Upper lobe of left lung (tissue), 6 donors: ENCODE results near the gene KATNAL2. TPM values are rescaled to one million over a fixed set of nuclear protein-coding genes. Genes with fewer than 3 reads are reported as not detected.

Experiments used
- ATAC-seq, 2 donors: fragments of 200-7000 bp; cut with Tn5 transposase; one replicate each; pipeline ENCODE4 v1.9.1; 2022; ENCODE audit warnings: mild to moderate bottlenecking in 2 of 2, moderate library complexity in 2 of 2; ENCODE audit not compliant: low FRiP score in 2 of 2
- DNase-seq, 2 donors: peaks; one replicate each; pipeline ENCODE4 v3.0.0-alpha.2; 2019 to 2020
- H3K27ac ChIP-seq, 4 donors: fragments of 200-600 bp; sonication (generic); one replicate each; pipeline ENCODE4 v1.5.1; 2016 to 2019
- H3K27me3 ChIP-seq, 4 donors: fragments of 200-600 bp; sonication (generic); one replicate each; pipeline ENCODE4 v1.5.1; 2017 to 2019
- H3K36me3 ChIP-seq, 4 donors: fragments of 200-600 bp; sonication (generic); one replicate each; pipeline ENCODE4 v1.5.1; 2016 to 2019
- H3K4me1 ChIP-seq, 4 donors: fragments of 200-600 bp; sonication (generic); one replicate each; pipeline ENCODE4 v1.5.1; 2018 to 2019
- H3K4me3 ChIP-seq, 4 donors: fragments of 200-600 bp; sonication (generic); one replicate each; pipeline ENCODE4 v1.5.1; 2017 to 2019; ENCODE audit warnings: mild to moderate bottlenecking in 2 of 4, moderate library complexity in 1 of 4
- H3K9me3 ChIP-seq, 4 donors: fragments of 200-600 bp; sonication (generic); one replicate each; pipeline ENCODE4 v1.5.1; 2018 to 2019
- EP300 ChIP-seq, 4 donors: sonication (generic); formaldehyde crosslinking; IDR thresholded peaks; one replicate each; pipeline ENCODE4 v1.5.1; 2017; ENCODE audit warnings: antibody characterized with exemption in 4 of 4, control low read depth in 2 of 4
- POLR2A ChIP-seq, 4 donors: fragments of 450-650 bp; IDR thresholded peaks; one replicate each; pipeline ENCODE4 v1.5.1; 2016 to 2017; ENCODE audit warnings: antibody characterized with exemption in 4 of 4, mild to moderate bottlenecking in 2 of 4
- POLR2AphosphoS5 ChIP-seq, 2 donors: sonication (generic); formaldehyde crosslinking; IDR thresholded peaks; one replicate each; pipeline ENCODE4 v1.5.1; 2017; ENCODE audit warnings: antibody characterized with exemption in 2 of 2
- WGBS, 2 donors: methylation state at CpG; one replicate each; pipeline ENCODE4 v1.1.5; 2017 to 2018; 5-methylcytosine and 5-hydroxymethylcytosine counted together
- total RNA-seq, 6 donors: library from RNA; depleted of rRNA in 4 of 6; stranded (reverse); fragments of >200 nt in 4 of 6; gene quantifications; one replicate each; pipeline versions ENCODE4 v1.1.0 to v1.2.1, GENCODE V29; 2016 to 2021
- TF ChIP-seq, protein P1 (sequence below), 6 experiments: fragments of 450-650 bp in 4 of 6; fragments of 200-600 bp in 2 of 6; sonication (generic) in 2 of 6; IDR thresholded peaks; one replicate each; pipeline ENCODE4 v1.5.1; 2016 to 2019; ENCODE audit warnings: antibody characterized with exemption in 6 of 6
- donor health status: DM: no; HTN: no; CAD: no; lungs with moderate emphysema.
- donor health status: DM: no; HTN: yes; CAD: no; lungs with severe emphysema.

KATNAL2 gene
- total RNA-seq, 6 donors from 2014 or later = 1.6 to 12.6 (median 5.5) TPM

DNA sequence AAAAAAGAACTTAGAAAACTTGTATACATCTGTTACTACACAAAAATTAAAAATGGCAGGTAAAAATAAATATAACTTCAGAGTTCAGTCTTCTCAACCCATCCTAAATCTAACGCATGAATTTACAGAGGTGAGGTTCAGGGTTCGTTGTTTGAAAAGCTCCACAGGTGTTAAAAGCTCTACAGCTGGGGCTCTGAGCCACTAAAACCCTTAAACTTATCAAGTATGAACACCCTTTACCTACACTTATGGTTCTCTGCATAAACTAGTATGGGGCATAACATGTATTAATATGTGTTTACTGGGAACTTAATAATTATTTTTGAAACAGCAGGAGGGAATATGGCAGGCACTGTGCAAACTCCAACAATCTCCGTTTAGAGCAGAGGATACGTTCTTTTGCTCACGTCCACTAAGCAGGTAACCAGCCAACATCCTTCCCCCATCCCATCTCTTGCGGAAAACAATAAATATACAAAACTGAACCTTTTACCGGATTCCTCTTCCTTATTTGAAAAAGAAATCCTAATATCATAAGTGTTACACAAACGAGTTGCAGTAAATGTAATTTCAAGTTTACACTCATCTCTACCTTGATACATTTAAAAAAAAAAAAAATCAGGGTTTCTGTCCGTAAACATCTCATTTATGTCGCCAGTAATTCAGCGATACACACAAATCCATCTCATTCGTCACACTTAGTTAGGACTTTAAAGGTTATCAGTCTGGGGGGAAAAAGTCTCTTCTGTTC is 1.4 kb upstream of the KATNAL2 start:
- peaks cover 9 to 24% (median 18%) of the 10 kb centered on the region in 4 donors for H3K4me1 ChIP-seq
- peak overlapping the region in 3 of 4 donors; percentile 81 to 90 (median 84) for H3K4me3 ChIP-seq
- 30 to 34% methylated on average over 12 of the region's 12 CpGs for WGBS, 2 donors
- TF ChIP-seq POLR2AphosphoS5 (IDR thresholded peaks at IDR 0.05) (no peak), POLR2A (IDR thresholded peaks at IDR 0.05) (no peak), EP300 (IDR thresholded peaks at IDR 0.05) (no peak)
- TF ChIP-seq, protein P1, sequence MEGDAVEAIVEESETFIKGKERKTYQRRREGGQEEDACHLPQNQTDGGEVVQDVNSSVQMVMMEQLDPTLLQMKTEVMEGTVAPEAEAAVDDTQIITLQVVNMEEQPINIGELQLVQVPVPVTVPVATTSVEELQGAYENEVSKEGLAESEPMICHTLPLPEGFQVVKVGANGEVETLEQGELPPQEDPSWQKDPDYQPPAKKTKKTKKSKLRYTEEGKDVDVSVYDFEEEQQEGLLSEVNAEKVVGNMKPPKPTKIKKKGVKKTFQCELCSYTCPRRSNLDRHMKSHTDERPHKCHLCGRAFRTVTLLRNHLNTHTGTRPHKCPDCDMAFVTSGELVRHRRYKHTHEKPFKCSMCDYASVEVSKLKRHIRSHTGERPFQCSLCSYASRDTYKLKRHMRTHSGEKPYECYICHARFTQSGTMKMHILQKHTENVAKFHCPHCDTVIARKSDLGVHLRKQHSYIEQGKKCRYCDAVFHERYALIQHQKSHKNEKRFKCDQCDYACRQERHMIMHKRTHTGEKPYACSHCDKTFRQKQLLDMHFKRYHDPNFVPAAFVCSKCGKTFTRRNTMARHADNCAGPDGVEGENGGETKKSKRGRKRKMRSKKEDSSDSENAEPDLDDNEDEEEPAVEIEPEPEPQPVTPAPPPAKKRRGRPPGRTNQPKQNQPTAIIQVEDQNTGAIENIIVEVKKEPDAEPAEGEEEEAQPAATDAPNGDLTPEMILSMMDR (IDR thresholded peaks at IDR 0.05) = no peak
- H3K27me3 ChIP-seq = no peaks in the 10 kb centered on the region
- DNase-seq (no peak), ATAC-seq (no peak)
- peak overlapping the region in 1 of 4 donors; percentile 90 for H3K27ac ChIP-seq
- H3K9me3 ChIP-seq = no peaks in the 10 kb centered on the region
- no peaks in the 10 kb centered on the region for H3K36me3 ChIP-seq

DNA sequence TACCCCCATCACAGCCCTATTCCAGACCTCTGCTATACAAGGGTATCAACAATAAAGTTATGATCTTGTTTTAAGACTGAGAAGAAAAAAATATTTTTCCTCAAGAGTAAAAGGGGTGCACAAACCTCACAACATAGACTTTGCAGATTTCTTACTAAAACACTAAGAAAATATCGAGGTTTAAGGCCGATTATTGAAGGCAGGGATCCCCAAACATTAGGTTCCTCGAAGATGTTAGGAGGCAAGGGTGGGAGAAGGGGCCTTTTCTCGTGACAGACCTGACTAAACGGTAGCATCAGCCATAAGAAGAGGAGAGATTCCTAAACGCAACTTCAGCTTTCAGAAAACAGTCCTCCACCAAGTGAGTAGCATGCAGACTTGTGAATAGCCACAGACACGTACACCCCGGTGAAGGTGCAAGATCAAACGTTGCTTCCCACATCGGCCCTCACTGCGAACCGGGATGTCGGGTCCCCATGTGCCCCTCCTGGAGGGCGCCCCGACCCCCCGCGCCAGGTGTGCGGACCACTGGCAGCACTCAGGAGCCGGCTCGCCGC is 773 bp upstream of the KATNAL2 start:
- DNase-seq (no peak), ATAC-seq (no peak)
- TF ChIP-seq POLR2AphosphoS5 (IDR thresholded peaks at IDR 0.05) (no peak), POLR2A (IDR thresholded peaks at IDR 0.05) (no peak), EP300 (IDR thresholded peaks at IDR 0.05) (no peak)
- TF ChIP-seq, protein P1 (IDR thresholded peaks at IDR 0.05) = no peak
- Histone ChIP-seq H3K36me3 (no peaks in the 10 kb centered on the region), H3K27me3 (no peaks in the 10 kb centered on the region), H3K4me1 (peaks cover 9 to 24% (median 18%) of the 10 kb centered on the region in 4 donors), H3K27ac (peak overlapping the region; percentile 88 to 90 (median 90)), H3K9me3 (no peaks in the 10 kb centered on the region), H3K4me3 (peak overlapping the region; percentile 46 to 90 (median 82))
- 0 to 1% methylated on average over 8 to 13 of the region's 21 CpGs for WGBS, 2 donors

DNA sequence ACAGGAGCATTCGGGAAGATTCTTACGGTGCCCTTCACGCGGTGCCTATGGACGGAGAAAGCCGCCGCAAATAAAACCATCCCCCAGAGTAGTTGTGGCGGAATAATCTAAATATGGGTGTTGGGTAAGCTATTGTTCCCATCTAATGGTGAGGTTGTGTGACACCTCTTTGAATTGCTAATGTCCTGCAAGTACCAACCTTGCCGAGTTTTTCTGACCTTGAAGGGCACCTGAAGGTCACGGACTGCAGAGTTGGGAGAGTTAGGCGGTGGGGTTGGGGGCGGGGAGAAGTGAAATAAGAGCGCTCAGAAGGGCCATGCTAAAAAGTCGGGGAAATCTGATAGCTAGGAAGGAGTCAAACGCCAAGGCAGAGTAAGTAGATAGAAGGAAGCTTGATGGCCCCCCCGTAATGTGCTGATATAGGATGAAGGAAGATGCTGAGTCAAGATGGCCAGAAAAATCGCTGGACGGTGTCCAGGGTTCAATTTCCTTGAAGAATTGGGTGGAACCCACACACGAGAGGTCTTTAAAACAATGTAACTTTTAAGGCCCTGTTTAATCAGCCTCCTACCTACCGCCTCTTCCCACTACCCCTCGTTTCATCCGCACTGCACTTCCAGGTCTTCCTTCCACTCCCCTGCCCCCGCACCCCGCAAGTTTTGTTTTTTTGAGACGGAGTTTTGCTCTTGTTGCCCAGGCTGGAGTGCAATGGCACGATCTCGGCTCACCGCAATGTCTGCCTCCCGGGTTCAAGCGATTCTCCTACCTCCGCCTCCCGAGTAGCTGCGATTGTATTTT is 600 bp downstream of the KATNAL2 start:
- Histone ChIP-seq H3K27ac (peak overlapping the region; percentile 88 to 90 (median 90)), H3K4me1 (peaks cover 9 to 24% (median 18%) of the 10 kb centered on the region in 4 donors), H3K36me3 (no peaks in the 10 kb centered on the region), H3K4me3 (peak overlapping the region; percentile 44 to 90 (median 82)), H3K27me3 (no peaks in the 10 kb centered on the region), H3K9me3 (no peaks in the 10 kb centered on the region)
- WGBS, 2 donors = 28 to 29% methylated on average over 33 of the region's 33 CpGs
- TF ChIP-seq EP300 (IDR thresholded peaks at IDR 0.05) (no peak), POLR2A (IDR thresholded peaks at IDR 0.05) (no peak), POLR2AphosphoS5 (IDR thresholded peaks at IDR 0.05) (no peak)
- TF ChIP-seq, protein P1 (IDR thresholded peaks at IDR 0.05) = no peak
- DNase-seq = no peak
- ATAC-seq = peak in 1 of 2 donors; percentile 28

DNA sequence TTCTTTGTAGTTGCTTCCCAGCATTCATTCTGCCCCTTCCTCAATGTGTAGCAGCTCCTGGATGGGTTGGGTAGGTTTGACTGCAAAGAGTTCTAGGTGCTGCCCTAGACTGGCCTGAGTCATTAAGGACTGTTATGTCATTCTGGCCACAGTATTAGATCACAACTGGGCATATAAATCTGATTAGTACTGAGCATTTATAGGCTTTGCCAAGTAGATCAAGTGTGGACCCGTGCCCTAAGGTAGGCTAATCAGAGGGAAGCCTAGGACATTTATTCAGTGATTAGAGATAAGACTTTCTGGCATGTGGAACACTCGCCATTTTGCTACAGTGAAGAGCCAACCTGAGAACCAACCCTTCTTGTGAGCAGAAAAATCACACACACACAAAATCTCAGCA is 2.7 kb downstream of the KATNAL2 start:
- H3K36me3 ChIP-seq = no peaks in the 10 kb centered on the region
- no peak overlapping the region for H3K27ac ChIP-seq
- ATAC-seq = peak in 1 of 2 donors; percentile 53
- H3K4me1 ChIP-seq = peaks cover 9 to 24% (median 18%) of the 10 kb centered on the region in 4 donors
- no peak overlapping the region for H3K4me3 ChIP-seq
- no peak for DNase-seq
- no peaks in the 10 kb centered on the region for H3K27me3 ChIP-seq
- WGBS, 2 donors = 81 to 92% methylated on average over 2 of the region's 2 CpGs
- TF ChIP-seq POLR2A (IDR thresholded peaks at IDR 0.05) (no peak), POLR2AphosphoS5 (IDR thresholded peaks at IDR 0.05) (no peak), EP300 (IDR thresholded peaks at IDR 0.05) (no peak)
- H3K9me3 ChIP-seq = no peaks in the 10 kb centered on the region

DNA sequence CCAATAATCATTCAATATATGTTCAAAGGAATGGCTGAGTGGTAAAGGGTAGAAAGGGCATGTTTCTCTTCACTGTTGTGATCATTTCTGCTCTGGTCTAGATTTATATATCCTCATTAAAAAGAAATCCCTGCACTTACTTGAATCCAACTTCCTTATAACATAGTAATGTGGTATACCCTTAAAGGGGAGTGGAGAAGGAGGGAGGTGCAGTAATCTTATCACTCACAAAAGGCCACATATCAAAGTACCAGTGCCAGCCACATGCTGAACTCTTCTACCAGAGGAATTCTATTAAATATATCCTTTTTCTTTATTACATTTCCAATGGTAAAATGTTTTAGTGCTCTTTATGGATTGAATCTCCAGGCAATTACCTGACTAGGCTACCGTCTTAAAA is 3.3 kb downstream of the KATNAL2 start:
- 93 to 97% methylated on average over 1 of the region's 1 CpG for WGBS, 2 donors
- no peak overlapping the region for H3K4me3 ChIP-seq
- H3K9me3 ChIP-seq = no peaks in the 10 kb centered on the region
- TF ChIP-seq, protein P1 (IDR thresholded peaks at IDR 0.05) = no peak
- no peak for TF ChIP-seq POLR2AphosphoS5 (IDR thresholded peaks at IDR 0.05)
- TF ChIP-seq POLR2A (IDR thresholded peaks at IDR 0.05) = no peak
- no peak for TF ChIP-seq EP300 (IDR thresholded peaks at IDR 0.05)
- peaks cover 9 to 23% (median 14%) of the 10 kb centered on the region in 4 donors for H3K4me1 ChIP-seq
- no peak overlapping the region for H3K27ac ChIP-seq
- DNase-seq = no peak
- no peak for ATAC-seq
- no peaks in the 10 kb centered on the region for H3K36me3 ChIP-seq
- no peaks in the 10 kb centered on the region for H3K27me3 ChIP-seq
